SK-N-SH treated with all-trans-retinoic acid at 6 μM for 48 hours (cell line): ENCODE measurements around the gene RAVER2.

Source experiments
- CREB5 ChIP-seq: fragments of 250-450 bp; sonication (Bioruptor Pico); IDR thresholded peaks from 2 replicates; pipeline ENCODE4 v1.5.1; 2020; ENCODE audit warnings: low read depth, mild to moderate bottlenecking, moderate library complexity
- GLIS3 ChIP-seq: fragments of 250-450 bp; sonication (Bioruptor Pico); IDR thresholded peaks from 2 replicates; pipeline ENCODE4 v1.5.0; 2020; ENCODE audit warnings: mild to moderate bottlenecking, moderate library complexity
- ISL1 ChIP-seq: fragments of 250-450 bp; sonication (Bioruptor Pico); IDR thresholded peaks from 2 replicates; pipeline ENCODE4 v2.1.2; 2022; ENCODE audit warnings: mild to moderate bottlenecking, moderate library complexity
- ZC3H10 ChIP-seq: fragments of 250-450 bp; sonication (Bioruptor Pico); IDR thresholded peaks from 2 replicates; pipeline ENCODE4 v1.5.1; 2021; ENCODE audit warnings: mild to moderate bottlenecking, moderate library complexity
- ZFP30 ChIP-seq: fragments of 450-650 bp; formaldehyde crosslinking; IDR thresholded peaks from 2 replicates; pipeline ENCODE4 v1.5.0; 2022; ENCODE audit warnings: mild to moderate bottlenecking, moderate library complexity
- ZNF8 ChIP-seq: fragments of 450-650 bp; formaldehyde crosslinking; IDR thresholded peaks from 2 replicates; pipeline ENCODE4 v1.5.0; 2020; ENCODE audit warnings: mild to moderate bottlenecking, moderate library complexity

DNA sequence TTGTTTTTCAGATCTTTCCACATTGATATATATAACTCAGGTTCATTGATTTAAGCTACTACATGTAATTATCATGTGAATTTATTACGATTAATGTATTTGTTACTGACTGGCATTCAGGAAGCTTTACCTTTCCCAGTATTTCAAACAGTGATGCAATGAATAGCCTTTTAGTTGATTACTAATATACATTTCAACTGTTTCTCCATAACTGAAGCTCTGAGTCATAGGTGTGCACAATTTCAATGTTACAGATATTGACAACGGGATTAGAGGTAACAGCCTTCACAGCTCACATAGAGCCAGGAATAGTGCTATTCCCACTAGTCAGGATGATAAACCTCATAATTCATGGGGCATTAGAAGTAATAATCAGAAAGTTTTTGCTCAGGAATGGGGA lies 25.1 kb downstream of the RAVER2 start:
- TF ChIP-seq CREB5 (CRISPR knock-in tag) (no peak), ZFP30 (CRISPR knock-in tag) (no peak), ZC3H10 (CRISPR knock-in tag) (no peak), GLIS3 (CRISPR knock-in tag) (no peak), ZNF8 (CRISPR knock-in tag) (no peak), ISL1 (CRISPR knock-in tag) (no peak)
